DND-41 (cell line): ENCODE results near the gene CREB1.
"Not testable (repeated sequence)": the region's sequence is repeated elsewhere in the genome, so short reads cannot be mapped to it uniquely, and the experiment has no call there.

ENCODE experiments used
- ATAC-seq: fragments of 200-7000 bp; cut with Tn5 transposase; 3 replicates; pipeline ENCODE4 v1.9.1; 2021; ENCODE audit warnings: low read depth; ENCODE audit not compliant: insufficient read depth
- DNase-seq: peaks from one replicate; pipeline ENCODE4 v3.0.0-alpha.2; 2020
- H2AFZ ChIP-seq: 2 replicates; pipeline ENCODE4 v1.6.0; 2012; ENCODE audit warnings: low read depth, low read length
- H3K27ac ChIP-seq: 2 replicates; pipeline ENCODE4 v1.5.1; 2012; ENCODE audit warnings: low read length, inconsistent platforms
- H3K27me3 ChIP-seq: fragments of 200-600 bp; sonication (generic); 2 replicates; pipeline ENCODE4 v1.6.0; 2012; ENCODE audit warnings: low read length, mild to moderate bottlenecking, inconsistent platforms; ENCODE audit not compliant: insufficient read depth, poor library complexity
- H3K36me3 ChIP-seq: 2 replicates; pipeline ENCODE4 v1.5.1; 2012; ENCODE audit warnings: low read length, inconsistent platforms; ENCODE audit not compliant: insufficient read depth
- H3K4me1 ChIP-seq: 2 replicates; pipeline ENCODE4 v1.5.1; 2012; ENCODE audit warnings: mild to moderate bottlenecking, low read length; ENCODE audit not compliant: insufficient read depth
- H3K4me2 ChIP-seq: 2 replicates; pipeline ENCODE4 v1.6.0; 2012; ENCODE audit warnings: mild to moderate bottlenecking, moderate library complexity, low read length, inconsistent platforms; ENCODE audit not compliant: insufficient read depth
- H3K4me3 ChIP-seq, 2 experiments: fragments of 200-600 bp in 1 of 2; shearing (Covaris generic) in 1 of 2; 2 replicates each; pipeline ENCODE4 v1.5.1; 2012 to 2016; ENCODE audit warnings: inconsistent platforms in 2 of 2, low read length in 2 of 2, mild to moderate bottlenecking in 2 of 2, low read depth in 1 of 2, moderate library complexity in 1 of 2
- H3K79me2 ChIP-seq: 2 replicates; pipeline ENCODE4 v1.6.0; 2012; ENCODE audit warnings: low read length, inconsistent platforms; ENCODE audit not compliant: insufficient read depth
- H3K9ac ChIP-seq: 2 replicates; pipeline ENCODE4 v1.6.0; 2012; ENCODE audit warnings: low read depth, mild to moderate bottlenecking, inconsistent platforms, low read length, moderate library complexity
- H3K9me3 ChIP-seq: 2 replicates; pipeline ENCODE4 v1.5.1; 2012; ENCODE audit warnings: low read length, moderate library complexity, mild to moderate bottlenecking, inconsistent platforms; ENCODE audit not compliant: insufficient read depth, severe bottlenecking
- H4K20me1 ChIP-seq: 2 replicates; pipeline ENCODE4 v1.6.0; 2012; ENCODE audit warnings: low read length; ENCODE audit not compliant: insufficient read depth
- CTCF ChIP-seq: IDR thresholded peaks from 2 replicates; pipeline ENCODE4 v1.5.1; 2012; ENCODE audit warnings: borderline replicate concordance, low read length, moderate library complexity, mild to moderate bottlenecking; ENCODE audit not compliant: poor library complexity, severe bottlenecking; ENCODE audit errors: extremely low read depth
- EZH2 ChIP-seq: IDR thresholded peaks from 3 replicates; pipeline ENCODE4 v1.6.1; 2012; ENCODE audit warnings: borderline replicate concordance, low read depth, mild to moderate bottlenecking, moderate library complexity, low read length, inconsistent platforms; ENCODE audit not compliant: severe bottlenecking

Gene CREB1

GRCh38 chr2:207640661-207641060 is 110.9 kb downstream of the CREB1 start:
- H3K27me3 ChIP-seq = no peaks in the 10 kb centered on the region
- no peak overlapping the region for H3K4me2 ChIP-seq
- DNase-seq (no peak), ATAC-seq (no peak)
- no peaks in the 10 kb centered on the region for H3K4me1 ChIP-seq
- no peaks in the 10 kb centered on the region for H4K20me1 ChIP-seq
- TF ChIP-seq CTCF (no peak), EZH2 (no peak)
- no peak overlapping the region for H3K27ac ChIP-seq
- H2AFZ ChIP-seq = no peak overlapping the region
- no peaks in the 10 kb centered on the region for H3K36me3 ChIP-seq
- H3K9ac ChIP-seq = no peak overlapping the region
- H3K4me3 ChIP-seq = no peak overlapping the region
- no peaks in the 10 kb centered on the region for H3K79me2 ChIP-seq
- no peaks in the 10 kb centered on the region for H3K9me3 ChIP-seq

GRCh38 chr2:207643892-207644291 is 114.1 kb downstream of the CREB1 start:
- Histone ChIP-seq H3K4me2 (no peak overlapping the region), H3K4me1 (no peaks in the 10 kb centered on the region), H2AFZ (no peak overlapping the region), H3K27ac (no peak overlapping the region), H3K79me2 (no peaks in the 10 kb centered on the region), H3K36me3 (no peaks in the 10 kb centered on the region), H4K20me1 (no peaks in the 10 kb centered on the region), H3K9me3 (no peaks in the 10 kb centered on the region), H3K4me3 (no peak overlapping the region), H3K9ac (no peak overlapping the region), H3K27me3 (no peaks in the 10 kb centered on the region)
- TF ChIP-seq CTCF = no peak
- TF ChIP-seq EZH2 = no peak
- DNase-seq (no peak), ATAC-seq (no peak)

- not testable (repeated sequence) for ATAC-seq, H3K9ac ChIP-seq, H2AFZ ChIP-seq
Observed at GRCh38 chr2:207646582-207646981, 116.8 kb downstream of the CREB1 start.

More at GRCh38 chr2:207646582-207646981, 116.8 kb downstream of the CREB1 start:
- not testable (repeated sequence) for H3K79me2 ChIP-seq, H3K4me2 ChIP-seq, H3K27me3 ChIP-seq, DNase-seq, H3K4me1 ChIP-seq, H4K20me1 ChIP-seq, H3K27ac ChIP-seq, H3K36me3 ChIP-seq, H3K4me3 ChIP-seq, H3K9me3 ChIP-seq
